Measurements from ENCODE around the gene TRIM40.

DNA sequence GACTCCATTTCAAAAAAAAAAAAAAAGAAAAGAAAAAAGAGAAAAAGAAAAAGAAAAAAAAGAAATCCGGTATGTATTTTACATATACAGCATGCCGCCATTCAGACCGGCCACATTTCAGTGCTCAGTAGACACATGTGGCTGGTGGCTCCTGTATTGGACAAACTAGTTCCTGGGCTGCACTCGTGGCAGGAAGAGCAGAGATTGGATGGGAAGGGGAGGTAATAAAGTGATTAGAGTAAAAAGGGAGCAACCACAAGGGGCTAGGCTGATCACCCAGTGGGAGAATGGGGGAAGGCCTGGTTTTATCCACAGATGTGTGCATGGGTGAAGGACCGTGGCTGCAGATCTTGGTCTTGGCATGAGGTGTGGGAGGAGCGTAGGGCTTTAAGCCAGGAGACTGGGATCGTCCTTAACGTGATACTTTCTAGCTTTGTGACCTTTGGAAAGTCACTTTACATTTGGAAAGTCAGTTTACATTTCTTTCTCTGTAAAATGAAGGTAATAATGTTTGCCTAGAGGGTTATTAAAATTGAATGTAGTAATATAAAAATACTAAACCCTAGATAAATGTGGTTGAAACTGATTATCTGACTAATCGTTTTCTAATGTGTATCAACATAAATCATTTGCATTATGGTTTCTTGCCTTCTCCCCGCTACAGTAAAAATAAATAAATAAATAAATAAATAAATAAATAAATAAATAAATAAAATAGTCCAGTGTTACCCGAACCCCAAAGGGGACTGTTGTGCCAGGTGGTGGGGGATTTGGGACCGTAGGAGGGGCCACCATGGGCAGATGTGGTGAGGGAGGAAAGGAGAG is 26.5 kb downstream of the TRIM40 start:
- TF ChIP-seq, protein P1, sequence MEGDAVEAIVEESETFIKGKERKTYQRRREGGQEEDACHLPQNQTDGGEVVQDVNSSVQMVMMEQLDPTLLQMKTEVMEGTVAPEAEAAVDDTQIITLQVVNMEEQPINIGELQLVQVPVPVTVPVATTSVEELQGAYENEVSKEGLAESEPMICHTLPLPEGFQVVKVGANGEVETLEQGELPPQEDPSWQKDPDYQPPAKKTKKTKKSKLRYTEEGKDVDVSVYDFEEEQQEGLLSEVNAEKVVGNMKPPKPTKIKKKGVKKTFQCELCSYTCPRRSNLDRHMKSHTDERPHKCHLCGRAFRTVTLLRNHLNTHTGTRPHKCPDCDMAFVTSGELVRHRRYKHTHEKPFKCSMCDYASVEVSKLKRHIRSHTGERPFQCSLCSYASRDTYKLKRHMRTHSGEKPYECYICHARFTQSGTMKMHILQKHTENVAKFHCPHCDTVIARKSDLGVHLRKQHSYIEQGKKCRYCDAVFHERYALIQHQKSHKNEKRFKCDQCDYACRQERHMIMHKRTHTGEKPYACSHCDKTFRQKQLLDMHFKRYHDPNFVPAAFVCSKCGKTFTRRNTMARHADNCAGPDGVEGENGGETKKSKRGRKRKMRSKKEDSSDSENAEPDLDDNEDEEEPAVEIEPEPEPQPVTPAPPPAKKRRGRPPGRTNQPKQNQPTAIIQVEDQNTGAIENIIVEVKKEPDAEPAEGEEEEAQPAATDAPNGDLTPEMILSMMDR (IDR thresholded peaks at IDR 0.05 in 4 of 5, conservative IDR thresholded peaks at IDR 0.05 in 1 of 5): no peak
- TF ChIP-seq POLR2A (IDR thresholded peaks at IDR 0.05): no peak
